Hepatocyte (in vitro differentiated cells): Measurements from ENCODE around the gene PDILT. TPM values are rescaled to one million over a fixed set of nuclear protein-coding genes. Genes with fewer than 3 reads are reported as not detected.

ENCODE experiments used
- DNase-seq: peaks from one replicate; pipeline ENCODE4 v3.0.0-alpha.2; 2016; ENCODE audit warnings: low spot score
- H2AFZ ChIP-seq: fragments of 200-600 bp; sonication (generic); 2 replicates; pipeline ENCODE4 v1.6.0; 2016; ENCODE audit warnings: antibody characterized with exemption, mild to moderate bottlenecking
- H3K27ac ChIP-seq: fragments of 200-600 bp; sonication (generic); 2 replicates; pipeline ENCODE4 v1.5.1; 2016; ENCODE audit warnings: mild to moderate bottlenecking
- H3K27me3 ChIP-seq: fragments of 200-600 bp; sonication (generic); 2 replicates; pipeline ENCODE4 v1.6.1; 2016
- H3K36me3 ChIP-seq: fragments of 200-600 bp; sonication (generic); replicated peaks from 2 replicates; pipeline ENCODE4 v1.5.1; 2016; ENCODE audit warnings: low read depth; ENCODE audit not compliant: insufficient read depth
- H3K4me1 ChIP-seq: fragments of 200-600 bp; sonication (generic); 2 replicates; pipeline ENCODE4 v1.5.1; 2016; ENCODE audit warnings: mild to moderate bottlenecking, moderate library complexity; ENCODE audit not compliant: insufficient read depth
- H3K4me2 ChIP-seq: fragments of 200-600 bp; sonication (generic); 2 replicates; pipeline ENCODE4 v1.6.0; 2016
- H3K4me3 ChIP-seq: fragments of 200-600 bp; sonication (generic); 2 replicates; pipeline ENCODE4 v1.5.1; 2016; ENCODE audit warnings: mild to moderate bottlenecking
- H3K79me2 ChIP-seq: fragments of 200-600 bp; sonication (generic); 2 replicates; pipeline ENCODE4 v1.6.0; 2017; ENCODE audit warnings: mild to moderate bottlenecking
- H3K9me2 ChIP-seq: fragments of 200-600 bp; sonication (generic); replicated peaks from 2 replicates; pipeline ENCODE4 v1.6.0; 2017; ENCODE audit warnings: mild to moderate bottlenecking; ENCODE audit not compliant: insufficient read depth
- H3K9me3 ChIP-seq: fragments of 200-600 bp; sonication (generic); 2 replicates; pipeline ENCODE4 v1.5.1; 2016; ENCODE audit warnings: low read depth, mild to moderate bottlenecking
- H4K20me1 ChIP-seq: fragments of 200-600 bp; sonication (generic); 2 replicates; pipeline ENCODE4 v1.6.0; 2016; ENCODE audit warnings: mild to moderate bottlenecking; ENCODE audit not compliant: insufficient read depth, poor library complexity, severe bottlenecking
- EZH2 ChIP-seq: fragments of 200-600 bp; sonication (generic); IDR thresholded peaks from 2 replicates; pipeline ENCODE4 v1.6.1; 2016; ENCODE audit warnings: antibody characterized with exemption, mild to moderate bottlenecking, borderline replicate concordance
- EZH2phosphoT487 ChIP-seq: fragments of 200-600 bp; sonication (generic); IDR thresholded peaks from one replicate; pipeline ENCODE4 v1.6.1; 2018; ENCODE audit warnings: antibody characterized with exemption, mild to moderate bottlenecking, low read depth, moderate library complexity; ENCODE audit not compliant: unreplicated experiment, severe bottlenecking
- WGBS: methylation state at CpG from one replicate; pipeline ENCODE4 v1.1.6; 2016; ENCODE audit warnings: low lambda C conversion rate; ENCODE audit errors: missing lambda C conversion rate; 5-methylcytosine and 5-hydroxymethylcytosine counted together
- polyA plus RNA-seq: library from polyadenylated mRNA; unstranded; fragments of >200 nt; fragmentation: Nextera tagmentation; extraction: Ambion mirVana; gene quantifications from 2 replicates; pipeline ENCODE4 v1.2.1, GENCODE V29; 2016
- total RNA-seq: library from RNA; depleted of rRNA; stranded (reverse); fragments of >200 nt; gene quantifications from 2 replicates; pipeline ENCODE4 v1.2.3, GENCODE V29; 2014
- TF ChIP-seq, protein P1 (sequence below): fragments of 200-600 bp; sonication (generic); IDR thresholded peaks from 2 replicates; pipeline ENCODE4 v1.5.1; 2016; ENCODE audit warnings: antibody characterized with exemption, mild to moderate bottlenecking; ENCODE audit not compliant: poor library complexity

Gene PDILT
- total and polyA plus RNA-seq, 2 experiments from 2014 or later, result not detected

DNA sequence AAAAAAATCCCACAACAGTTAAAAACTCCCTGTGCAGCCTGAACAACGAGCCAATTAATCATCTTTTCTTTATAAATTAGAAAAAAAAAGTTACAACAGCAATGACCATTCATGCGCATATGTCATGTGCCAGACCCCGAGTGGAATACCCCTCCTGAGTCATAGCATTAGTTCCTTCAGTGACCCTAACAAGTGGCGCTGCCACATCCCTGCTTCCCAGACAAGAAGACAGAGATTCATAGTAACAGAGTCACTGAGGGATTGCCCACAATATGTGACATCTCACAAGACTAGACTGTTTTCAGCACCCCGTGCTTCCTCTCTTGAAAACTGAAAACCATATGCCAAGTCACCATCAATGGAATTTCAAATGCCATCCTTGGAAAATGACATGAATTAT is 59.9 kb downstream of the PDILT start:
- H3K4me2 ChIP-seq, result no peak overlapping the region
- no peaks in the 10 kb centered on the region for H3K27me3 ChIP-seq
- no peaks in the 10 kb centered on the region for H3K4me1 ChIP-seq
- H3K27ac ChIP-seq, result no peak overlapping the region
- no peak for DNase-seq
- no peaks in the 10 kb centered on the region for H3K9me3 ChIP-seq
- TF ChIP-seq, protein P1, sequence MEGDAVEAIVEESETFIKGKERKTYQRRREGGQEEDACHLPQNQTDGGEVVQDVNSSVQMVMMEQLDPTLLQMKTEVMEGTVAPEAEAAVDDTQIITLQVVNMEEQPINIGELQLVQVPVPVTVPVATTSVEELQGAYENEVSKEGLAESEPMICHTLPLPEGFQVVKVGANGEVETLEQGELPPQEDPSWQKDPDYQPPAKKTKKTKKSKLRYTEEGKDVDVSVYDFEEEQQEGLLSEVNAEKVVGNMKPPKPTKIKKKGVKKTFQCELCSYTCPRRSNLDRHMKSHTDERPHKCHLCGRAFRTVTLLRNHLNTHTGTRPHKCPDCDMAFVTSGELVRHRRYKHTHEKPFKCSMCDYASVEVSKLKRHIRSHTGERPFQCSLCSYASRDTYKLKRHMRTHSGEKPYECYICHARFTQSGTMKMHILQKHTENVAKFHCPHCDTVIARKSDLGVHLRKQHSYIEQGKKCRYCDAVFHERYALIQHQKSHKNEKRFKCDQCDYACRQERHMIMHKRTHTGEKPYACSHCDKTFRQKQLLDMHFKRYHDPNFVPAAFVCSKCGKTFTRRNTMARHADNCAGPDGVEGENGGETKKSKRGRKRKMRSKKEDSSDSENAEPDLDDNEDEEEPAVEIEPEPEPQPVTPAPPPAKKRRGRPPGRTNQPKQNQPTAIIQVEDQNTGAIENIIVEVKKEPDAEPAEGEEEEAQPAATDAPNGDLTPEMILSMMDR, result no peak
- TF ChIP-seq EZH2phosphoT487, result no peak
- no peaks in the 10 kb centered on the region for H4K20me1 ChIP-seq
- H3K36me3 ChIP-seq, result no peaks in the 10 kb centered on the region
- no peak overlapping the region for H3K4me3 ChIP-seq
- H3K9me2 ChIP-seq, result no peaks in the 10 kb centered on the region
- H3K79me2 ChIP-seq, result no peaks in the 10 kb centered on the region
- H2AFZ ChIP-seq, result no peak overlapping the region
- WGBS, result 87% methylated on average over 5 of the region's 5 CpGs

DNA sequence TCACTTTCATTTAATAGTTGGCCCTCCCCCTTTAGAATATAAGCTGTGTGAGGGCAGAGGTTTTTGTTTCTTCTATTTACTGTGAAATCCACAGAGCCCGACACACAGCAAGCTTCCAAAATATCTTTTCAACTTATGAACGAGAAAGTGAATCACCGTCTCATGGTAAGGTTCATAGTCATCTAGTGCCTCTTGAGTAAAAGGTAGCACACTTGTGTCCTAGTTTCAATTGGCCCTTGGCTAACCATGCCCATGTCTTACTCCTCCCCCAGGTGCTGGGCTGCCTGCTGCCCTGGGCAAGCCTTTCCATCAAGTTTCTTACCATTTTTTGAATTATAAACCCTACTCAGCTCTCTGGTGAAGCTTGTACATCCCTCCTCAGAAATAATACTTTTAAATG is 64.8 kb downstream of the PDILT start:
- H3K9me2 ChIP-seq, result no peaks in the 10 kb centered on the region
- no peaks in the 10 kb centered on the region for H3K79me2 ChIP-seq
- no peak overlapping the region for H3K27ac ChIP-seq
- TF ChIP-seq EZH2 (no peak), EZH2phosphoT487 (no peak)
- TF ChIP-seq, protein P1, result no peak
- H3K36me3 ChIP-seq, result no peaks in the 10 kb centered on the region
- 91% methylated on average over 3 of the region's 3 CpGs for WGBS
- H3K27me3 ChIP-seq, result no peaks in the 10 kb centered on the region
- no peaks in the 10 kb centered on the region for H4K20me1 ChIP-seq
- H3K9me3 ChIP-seq, result no peaks in the 10 kb centered on the region
- H3K4me1 ChIP-seq, result no peaks in the 10 kb centered on the region
- no peak overlapping the region for H2AFZ ChIP-seq
- DNase-seq, result no peak
- H3K4me2 ChIP-seq, result no peak overlapping the region
- H3K4me3 ChIP-seq, result no peak overlapping the region

DNA sequence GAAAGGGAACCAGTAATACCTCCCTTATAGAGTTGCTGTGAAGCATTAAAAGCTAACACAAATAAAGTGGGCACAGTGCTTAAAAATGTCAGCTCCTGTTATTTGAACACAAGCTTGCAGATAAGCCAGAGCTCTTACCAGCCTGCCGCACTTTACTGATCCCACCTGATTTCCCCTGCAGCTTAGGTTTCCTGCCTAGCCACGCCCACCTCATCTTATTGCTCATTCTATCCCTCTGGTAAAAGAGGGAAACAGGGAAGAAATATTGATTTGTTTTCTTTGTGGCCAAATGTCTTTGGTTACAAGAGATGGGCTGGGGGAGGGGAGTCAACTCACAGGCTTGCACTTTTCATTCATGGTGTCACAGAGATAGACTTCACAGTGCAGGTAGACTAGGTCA is 67.6 kb downstream of the PDILT start:
- Histone ChIP-seq H2AFZ (no peak overlapping the region), H3K9me3 (no peaks in the 10 kb centered on the region), H3K79me2 (no peaks in the 10 kb centered on the region), H3K4me1 (no peaks in the 10 kb centered on the region), H4K20me1 (no peaks in the 10 kb centered on the region), H3K4me3 (no peak overlapping the region), H3K27ac (no peak overlapping the region), H3K27me3 (no peaks in the 10 kb centered on the region), H3K4me2 (no peak overlapping the region), H3K36me3 (no peaks in the 10 kb centered on the region), H3K9me2 (no peaks in the 10 kb centered on the region)
- TF ChIP-seq EZH2phosphoT487, result no peak
- no peak for TF ChIP-seq EZH2
- TF ChIP-seq, protein P1, result no peak
- WGBS, result 55% methylated on average over 2 of the region's 2 CpGs
- no peak for DNase-seq

DNA sequence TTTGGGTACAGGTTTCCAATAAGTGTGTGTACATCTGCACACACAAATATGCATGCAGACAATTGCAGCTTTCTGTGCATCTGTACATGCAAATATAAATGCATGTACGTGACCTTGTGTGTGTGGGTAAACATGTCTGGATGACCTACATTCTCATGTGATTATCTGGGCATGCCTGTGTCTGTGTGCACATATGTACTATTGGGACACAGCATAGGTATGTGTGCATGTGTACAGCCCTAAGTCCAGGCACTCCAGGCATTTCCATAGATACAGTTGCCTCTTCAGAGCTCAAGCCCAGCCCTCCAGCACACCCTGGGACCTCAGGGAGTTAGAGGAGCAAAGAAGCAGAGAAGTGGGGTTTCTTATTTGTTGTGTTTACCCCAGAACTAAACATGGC is 70.1 kb downstream of the PDILT start:
- H3K27me3 ChIP-seq, result no peaks in the 10 kb centered on the region
- H2AFZ ChIP-seq, result no peak overlapping the region
- no peak for DNase-seq
- 90% methylated on average over 1 of the region's 1 CpG for WGBS
- no peak overlapping the region for H3K4me3 ChIP-seq
- H3K79me2 ChIP-seq, result no peaks in the 10 kb centered on the region
- H4K20me1 ChIP-seq, result no peaks in the 10 kb centered on the region
- no peaks in the 10 kb centered on the region for H3K9me2 ChIP-seq
- no peak overlapping the region for H3K27ac ChIP-seq
- no peaks in the 10 kb centered on the region for H3K4me1 ChIP-seq
- H3K9me3 ChIP-seq, result no peaks in the 10 kb centered on the region
- TF ChIP-seq EZH2phosphoT487, result no peak
- TF ChIP-seq, protein P1, result no peak
- no peak for TF ChIP-seq EZH2
- H3K36me3 ChIP-seq, result no peaks in the 10 kb centered on the region
- no peak overlapping the region for H3K4me2 ChIP-seq
